Neural crest cell (in vitro differentiated cells): ENCODE measurements around the gene RAB11FIP3. TPM values are rescaled to one million over a fixed set of nuclear protein-coding genes. Genes with fewer than 3 reads are reported as not detected.

ENCODE experiments used
- DNase-seq: peaks from one replicate; pipeline ENCODE4 v3.0.0; 2021; ENCODE audit warnings: low read depth, mixed read lengths, low spot score
- H3K27ac Mint-ChIP-seq: one replicate; pipeline ENCODE4 v1.8.0; 2021; ENCODE audit warnings: mild to moderate bottlenecking, mixed read lengths; ENCODE audit not compliant: unreplicated experiment
- H3K27me3 Mint-ChIP-seq: 2 replicates; pipeline ENCODE4 v1.8.0; 2021; ENCODE audit warnings: low read depth, mild to moderate bottlenecking, mixed read lengths
- H3K36me3 Mint-ChIP-seq: 2 replicates; pipeline ENCODE4 v1.8.0; 2021; ENCODE audit warnings: low read depth, mild to moderate bottlenecking, mixed read lengths
- H3K4me1 Mint-ChIP-seq: 2 replicates; pipeline ENCODE4 v1.8.0; 2021; ENCODE audit warnings: mixed read lengths
- H3K4me3 Mint-ChIP-seq: one replicate; pipeline ENCODE4 v1.8.0; 2021; ENCODE audit warnings: mild to moderate bottlenecking, mixed read lengths
- H3K9me3 Mint-ChIP-seq: 2 replicates; pipeline ENCODE4 v1.8.0; 2021; ENCODE audit warnings: mixed read lengths
- total RNA-seq: library from RNA; stranded (reverse); gene quantifications from 2 replicates; pipeline ENCODE4 v1.2.1, GENCODE V29; 2021
- TF ChIP-seq, protein P1 (sequence below): fragments of 200-600 bp; sonication (generic); conservative IDR thresholded peaks from 2 replicates; pipeline ENCODE4 v1.5.0; 2021; ENCODE audit warnings: antibody characterized with exemption, mild to moderate bottlenecking

Gene RAB11FIP3
- total RNA-seq, 1 donor from 2014 or later = 72.2 TPM

DNA sequence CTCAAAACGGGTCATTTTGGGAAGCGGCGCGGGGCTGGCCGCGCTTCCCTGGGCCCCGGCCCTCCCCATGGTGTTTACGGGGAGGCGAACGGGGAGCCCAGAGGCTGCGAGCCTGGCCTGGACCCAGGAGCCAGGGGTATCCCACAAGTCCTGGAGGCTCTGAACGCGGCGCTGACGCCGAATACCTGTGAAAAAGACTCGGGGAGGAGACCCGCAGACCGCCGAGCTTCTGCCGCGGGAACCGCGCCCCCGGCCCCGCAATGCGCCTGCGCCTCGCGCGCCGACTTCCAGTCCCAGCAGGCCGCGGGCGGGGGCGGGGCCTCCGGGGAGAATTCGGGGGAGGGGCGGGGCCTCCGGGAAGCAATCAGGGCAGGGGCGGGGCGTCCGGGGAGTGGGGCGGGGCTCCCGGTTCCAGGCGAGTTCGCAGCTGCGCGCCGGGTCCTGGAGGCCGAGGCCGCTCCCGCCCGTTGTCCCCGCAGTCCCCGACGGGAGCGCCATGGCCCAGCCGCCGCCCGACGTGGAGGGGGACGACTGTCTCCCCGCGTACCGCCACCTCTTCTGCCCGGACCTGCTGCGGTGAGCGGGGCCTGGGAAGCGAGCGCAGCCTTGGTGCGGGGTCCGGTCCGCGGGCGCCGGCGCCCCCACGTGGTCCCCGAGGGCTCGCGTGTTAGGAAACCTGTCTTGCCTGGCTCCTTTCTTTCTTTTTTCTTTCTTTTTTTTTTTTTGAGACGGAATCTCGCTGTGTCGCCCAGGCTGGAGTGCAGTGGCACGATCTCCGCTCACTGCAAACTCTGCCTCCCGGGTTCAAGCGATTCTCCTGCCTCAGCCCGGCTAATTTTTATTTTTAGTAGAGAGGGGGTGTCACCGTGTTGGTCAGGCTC is 23.7 kb upstream of the RAB11FIP3 start, which contains the start of gene DECR2:
DECR2 (plus strand) TSS at position 418 of the 881 bp plus-strand sequence; CDS start at position 497, 79 bp downstream.
- DNase-seq = peak; percentile 97
- Mint-ChIP-seq H3K27me3 (peaks cover 1% of the 10 kb centered on the region), H3K36me3 (no peaks in the 10 kb centered on the region), H3K9me3 (no peaks in the 10 kb centered on the region), H3K27ac (peak within 1 kb of the TSS; percentile 75), H3K4me1 (peaks cover 12% of the 10 kb centered on the region), H3K4me3 (peak within 1 kb of the TSS; percentile 87)
- TF ChIP-seq, protein P1, sequence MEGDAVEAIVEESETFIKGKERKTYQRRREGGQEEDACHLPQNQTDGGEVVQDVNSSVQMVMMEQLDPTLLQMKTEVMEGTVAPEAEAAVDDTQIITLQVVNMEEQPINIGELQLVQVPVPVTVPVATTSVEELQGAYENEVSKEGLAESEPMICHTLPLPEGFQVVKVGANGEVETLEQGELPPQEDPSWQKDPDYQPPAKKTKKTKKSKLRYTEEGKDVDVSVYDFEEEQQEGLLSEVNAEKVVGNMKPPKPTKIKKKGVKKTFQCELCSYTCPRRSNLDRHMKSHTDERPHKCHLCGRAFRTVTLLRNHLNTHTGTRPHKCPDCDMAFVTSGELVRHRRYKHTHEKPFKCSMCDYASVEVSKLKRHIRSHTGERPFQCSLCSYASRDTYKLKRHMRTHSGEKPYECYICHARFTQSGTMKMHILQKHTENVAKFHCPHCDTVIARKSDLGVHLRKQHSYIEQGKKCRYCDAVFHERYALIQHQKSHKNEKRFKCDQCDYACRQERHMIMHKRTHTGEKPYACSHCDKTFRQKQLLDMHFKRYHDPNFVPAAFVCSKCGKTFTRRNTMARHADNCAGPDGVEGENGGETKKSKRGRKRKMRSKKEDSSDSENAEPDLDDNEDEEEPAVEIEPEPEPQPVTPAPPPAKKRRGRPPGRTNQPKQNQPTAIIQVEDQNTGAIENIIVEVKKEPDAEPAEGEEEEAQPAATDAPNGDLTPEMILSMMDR = peak; percentile 58

DNA sequence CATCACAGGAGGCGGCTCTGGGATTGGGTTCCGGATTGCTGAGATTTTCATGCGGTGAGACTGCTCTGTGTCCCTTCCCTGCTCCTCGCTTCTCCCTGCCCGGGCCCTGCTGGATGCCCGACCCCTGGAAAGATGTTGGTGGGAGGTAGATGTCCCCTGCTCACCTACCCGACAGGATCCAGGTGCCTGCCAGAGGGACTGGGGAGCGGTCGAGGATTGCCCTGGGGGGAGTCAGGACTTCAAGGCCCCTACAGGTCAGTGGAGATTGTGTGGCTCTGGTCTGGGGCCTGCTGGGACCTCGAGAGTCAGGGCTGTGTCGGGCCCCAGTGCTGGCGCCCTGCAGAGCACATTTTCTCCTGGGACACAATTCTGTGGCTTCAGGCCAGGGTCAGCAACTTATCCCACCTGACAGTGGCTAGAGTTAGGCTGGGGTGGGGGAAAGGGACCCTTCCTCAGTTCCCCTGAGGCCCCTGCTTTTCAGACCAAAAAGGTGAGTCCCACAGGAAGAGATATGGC is 20.4 kb upstream of the RAB11FIP3 start:
- Mint-ChIP-seq H3K4me3 (peak overlapping the region; percentile 52), H3K27ac (no peak overlapping the region), H3K4me1 (no peaks in the 10 kb centered on the region), H3K9me3 (no peaks in the 10 kb centered on the region), H3K27me3 (no peaks in the 10 kb centered on the region), H3K36me3 (no peaks in the 10 kb centered on the region)
- TF ChIP-seq, protein P1 = no peak
- DNase-seq = no peak

DNA sequence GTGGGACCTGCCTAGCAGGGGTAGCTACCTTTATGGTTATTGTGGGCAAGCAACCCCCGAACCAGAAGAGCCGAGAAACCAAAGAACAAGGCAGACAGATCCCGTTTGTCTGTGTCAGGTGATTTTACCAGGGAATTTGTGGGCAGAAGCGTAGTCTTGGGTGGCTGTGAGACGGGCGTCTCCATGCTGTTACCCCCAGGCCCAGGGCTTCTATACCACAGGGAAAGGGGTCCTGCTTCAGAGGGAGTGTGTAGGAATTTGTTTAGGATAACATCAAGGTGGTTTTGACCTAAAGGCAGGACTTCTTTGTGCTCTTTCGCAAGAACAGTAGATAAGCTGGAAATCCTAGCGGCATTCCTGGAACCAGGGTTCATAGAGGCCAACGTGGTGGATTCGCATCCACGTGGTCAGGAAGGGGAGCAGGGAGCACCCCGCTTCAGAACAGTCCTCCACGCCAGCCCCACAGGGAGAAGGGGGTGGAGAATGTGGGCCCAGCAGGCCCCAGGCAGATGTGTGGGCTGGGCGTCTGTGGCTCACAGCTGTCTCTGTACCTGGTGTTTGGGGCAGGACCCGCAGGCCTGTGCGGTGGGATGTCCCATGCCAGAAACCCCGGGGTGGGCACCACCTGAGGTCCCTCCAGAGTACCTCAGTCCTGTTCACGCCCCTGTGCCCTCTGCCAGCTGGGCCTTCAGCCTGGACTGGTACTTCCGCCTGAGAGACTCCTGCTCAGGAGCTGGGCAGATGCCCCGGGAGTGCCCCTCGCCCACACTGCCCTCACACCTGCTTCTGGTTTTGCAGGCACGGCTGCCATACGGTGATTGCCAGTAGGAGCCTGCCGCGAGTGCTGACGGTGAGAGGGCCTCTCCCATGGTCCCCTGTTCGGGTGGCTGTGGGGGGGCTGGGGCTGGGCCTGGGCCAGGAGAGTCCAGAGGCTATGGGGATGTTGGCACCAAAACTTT is 19.6 kb upstream of the RAB11FIP3 start:
- no peaks in the 10 kb centered on the region for H3K4me1 Mint-ChIP-seq
- H3K4me3 Mint-ChIP-seq = peak overlapping the region; percentile 52
- no peaks in the 10 kb centered on the region for H3K9me3 Mint-ChIP-seq
- H3K36me3 Mint-ChIP-seq = no peaks in the 10 kb centered on the region
- DNase-seq = no peak
- TF ChIP-seq, protein P1 = no peak
- no peak overlapping the region for H3K27ac Mint-ChIP-seq
- no peaks in the 10 kb centered on the region for H3K27me3 Mint-ChIP-seq

DNA sequence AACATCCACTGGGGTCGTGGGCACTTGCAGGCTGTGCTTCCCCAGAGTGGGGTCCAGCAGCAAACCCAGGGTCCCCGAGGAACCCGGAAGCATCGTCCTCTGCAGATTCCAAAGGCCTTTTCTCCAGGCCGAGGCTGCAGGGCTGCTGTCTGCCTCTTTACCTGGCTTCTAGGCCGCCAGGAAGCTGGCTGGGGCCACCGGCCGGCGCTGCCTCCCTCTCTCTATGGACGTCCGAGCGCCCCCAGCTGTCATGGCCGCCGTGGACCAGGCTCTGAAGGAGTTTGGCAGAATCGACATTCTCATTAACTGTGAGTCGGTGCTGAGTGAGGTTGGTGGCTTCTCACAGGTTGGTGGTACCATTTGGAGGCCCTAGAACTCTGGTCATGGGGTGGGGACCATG is 18.2 kb upstream of the RAB11FIP3 start:
- Mint-ChIP-seq H3K27ac (no peak overlapping the region), H3K27me3 (no peaks in the 10 kb centered on the region), H3K4me3 (peak overlapping the region; percentile 23), H3K36me3 (no peaks in the 10 kb centered on the region), H3K4me1 (no peaks in the 10 kb centered on the region), H3K9me3 (no peaks in the 10 kb centered on the region)
- TF ChIP-seq, protein P1 = no peak
- no peak for DNase-seq

DNA sequence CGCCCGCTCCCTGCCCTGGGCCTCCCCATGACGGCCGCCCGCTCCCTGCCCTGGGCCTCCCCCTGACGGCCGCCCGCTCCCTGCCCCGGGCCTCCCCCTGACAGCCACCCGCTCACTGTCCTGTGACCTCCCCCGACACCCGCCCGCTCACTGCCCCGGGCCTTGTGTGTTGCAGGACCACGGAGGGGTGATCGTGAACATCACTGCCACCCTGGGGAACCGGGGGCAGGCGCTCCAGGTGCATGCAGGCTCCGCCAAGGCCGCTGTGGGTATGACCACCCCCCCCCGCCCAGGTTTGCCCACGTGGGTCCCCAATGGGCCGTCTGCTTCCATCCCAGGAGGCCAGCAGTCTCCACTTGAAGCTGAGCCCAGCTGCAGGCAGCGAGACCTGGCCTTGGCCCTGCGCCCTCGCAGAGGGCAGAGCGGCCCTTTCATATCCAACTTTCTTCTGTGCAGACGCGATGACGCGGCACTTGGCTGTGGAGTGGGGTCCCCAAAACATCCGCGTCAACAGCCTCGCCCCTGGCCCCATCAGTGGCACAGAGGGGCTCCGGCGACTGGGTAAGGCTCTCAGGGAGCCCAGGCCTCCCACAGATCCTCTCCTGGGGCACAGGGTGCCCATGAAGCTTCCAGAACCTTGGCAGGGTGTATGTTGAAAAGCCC is 14.8 kb upstream of the RAB11FIP3 start:
- TF ChIP-seq, protein P1 = no peak
- H3K9me3 Mint-ChIP-seq = no peaks in the 10 kb centered on the region
- no peak overlapping the region for H3K27ac Mint-ChIP-seq
- H3K36me3 Mint-ChIP-seq = no peaks in the 10 kb centered on the region
- no peak for DNase-seq
- H3K4me1 Mint-ChIP-seq = no peaks in the 10 kb centered on the region
- H3K4me3 Mint-ChIP-seq = no peak overlapping the region
- H3K27me3 Mint-ChIP-seq = no peaks in the 10 kb centered on the region
